Stomach (tissue), 4 donors: ENCODE results near the gene SCGN.

Experiments
- CTCF ChIP-seq, 7 experiments: fragments of 450-650 bp in 4 of 7; fragments of 200-600 bp in 3 of 7; sonication (generic) in 3 of 7; IDR thresholded peaks; one replicate each; pipeline ENCODE4 v1.5.1; 2016 to 2019; ENCODE audit warnings: antibody characterized with exemption in 7 of 7, control low read depth in 2 of 7, mild to moderate bottlenecking in 1 of 7
- POLR2AphosphoS5 ChIP-seq, 3 donors: sonication (generic); formaldehyde crosslinking; IDR thresholded peaks; one replicate each; pipeline ENCODE4 v1.6.1; 2016; ENCODE audit warnings: antibody characterized with exemption in 3 of 3

- TF ChIP-seq CTCF (IDR thresholded peaks at IDR 0.05) (no peak), POLR2AphosphoS5 (IDR thresholded peaks at IDR 0.05) (no peak)
Measured at GRCh38 chr6:25612666-25613065, 39.3 kb upstream of the SCGN start.
